Measurements from ENCODE around the gene PACS1. TPM values are rescaled to one million over a fixed set of nuclear protein-coding genes. Genes with fewer than 3 reads are reported as not detected.
A peak's percentile ranks its signal among the peaks of the same experiment; 100 is the strongest.

PACS1 gene
- polyA plus RNA-seq, 3 donors: 8.1 to 36.8 (median 12.4) TPM

GRCh38 chr11:66216911-66217310 is 146.8 kb downstream of the PACS1 start:
- H3K27me3 ChIP-seq (ENCODE audit: control insufficient read depth in 2 of 2, insufficient read depth in 2 of 2, low read length in 2 of 2): no peaks in the 10 kb centered on the region
- no peak overlapping the region for H3K4me3 ChIP-seq (replicated peaks in 1 of 3; ENCODE audit: low read depth in 2 of 3, low read length in 3 of 3)
- H3K79me2 ChIP-seq (ENCODE audit: insufficient read depth, low read length): no peaks in the 10 kb centered on the region
- no peaks in the 10 kb centered on the region for H3K9me3 ChIP-seq (replicated peaks in 1 of 2; ENCODE audit: control insufficient read depth in 1 of 2, insufficient read depth in 1 of 2, low read length in 2 of 2)
- Mint-ChIP-seq H3K36me3 (peaks cover 67 to 91% of the 10 kb centered on the region in 2 donors), H3K4me1 (no peaks in the 10 kb centered on the region), H3K9me3 (no peaks in the 10 kb centered on the region), H3K27ac (no peak overlapping the region), H3K27me3 (ENCODE audit: low read depth in 3 of 3) (peaks cover 0 to 2% (median 0%) of the 10 kb centered on the region in 3 donors), H3K4me3 (no peak overlapping the region)
- no peaks in the 10 kb centered on the region for H3K4me1 ChIP-seq (ENCODE audit: control insufficient read depth in 1 of 2, insufficient read depth in 2 of 2, low read length in 2 of 2)
- 86% methylated on average over 2 of the region's 6 CpGs for WGBS (ENCODE audit: insufficient coverage)
- no peak overlapping the region for H3K4me2 ChIP-seq (replicated peaks; ENCODE audit: extremely low read depth, low read length, poor library complexity, severe bottlenecking)
- no peak overlapping the region for H3K9ac ChIP-seq (ENCODE audit: insufficient read depth, low read length, poor library complexity, severe bottlenecking)
- no peaks in the 10 kb centered on the region for H4K20me1 ChIP-seq (ENCODE audit: insufficient read depth, low read length)
- no peak overlapping the region for H2AFZ ChIP-seq (ENCODE audit: insufficient read depth, low read depth, low read length, poor library complexity, severe bottlenecking)
- TF ChIP-seq CTCF (IDR thresholded peaks at IDR 0.05): no peak
- intact Hi-C loops (cut with micrococcal nuclease): no loop called here
- H3K27ac ChIP-seq (ENCODE audit: low read depth in 1 of 2, low read length in 2 of 2): no peak overlapping the region
- H3K36me3 ChIP-seq (replicated peaks in 1 of 2; ENCODE audit: control insufficient read depth in 1 of 2, insufficient read depth in 2 of 2, low read length in 2 of 2): peaks cover 66 to 85% of the 10 kb centered on the region in 2 donors
- no peak for DNase-seq

GRCh38 chr11:66218036-66218435 is 148.0 kb downstream of the PACS1 start:
- no peak overlapping the region for H2AFZ ChIP-seq (ENCODE audit: insufficient read depth, low read depth, low read length, poor library complexity, severe bottlenecking)
- no peak overlapping the region for H3K27ac ChIP-seq (ENCODE audit: low read depth in 1 of 2, low read length in 2 of 2)
- H3K36me3 ChIP-seq (replicated peaks in 1 of 2; ENCODE audit: control insufficient read depth in 1 of 2, insufficient read depth in 2 of 2, low read length in 2 of 2): peaks cover 63 to 78% of the 10 kb centered on the region in 2 donors
- 62% methylated on average over 5 of the region's 6 CpGs for WGBS (ENCODE audit: insufficient coverage)
- no peak overlapping the region for H3K9ac ChIP-seq (ENCODE audit: insufficient read depth, low read length, poor library complexity, severe bottlenecking)
- no peak overlapping the region for H3K4me2 ChIP-seq (replicated peaks; ENCODE audit: extremely low read depth, low read length, poor library complexity, severe bottlenecking)
- no peak overlapping the region for H3K4me3 Mint-ChIP-seq
- H3K4me1 Mint-ChIP-seq: peaks cover 5% of the 10 kb centered on the region
- no peak for TF ChIP-seq CTCF (IDR thresholded peaks at IDR 0.05)
- intact Hi-C loops (cut with micrococcal nuclease): no loop called here
- H3K36me3 Mint-ChIP-seq: peaks cover 66 to 84% of the 10 kb centered on the region in 2 donors
- no peaks in the 10 kb centered on the region for H3K27me3 ChIP-seq (ENCODE audit: control insufficient read depth in 2 of 2, insufficient read depth in 2 of 2, low read length in 2 of 2)
- H3K9me3 Mint-ChIP-seq: no peaks in the 10 kb centered on the region
- H3K9me3 ChIP-seq (replicated peaks in 1 of 2; ENCODE audit: control insufficient read depth in 1 of 2, insufficient read depth in 1 of 2, low read length in 2 of 2): no peaks in the 10 kb centered on the region
- no peak for DNase-seq
- H3K27ac Mint-ChIP-seq: peak overlapping the region in 1 of 7 donors; percentile 51
- no peaks in the 10 kb centered on the region for H3K79me2 ChIP-seq (ENCODE audit: insufficient read depth, low read length)
- no peaks in the 10 kb centered on the region for H3K4me1 ChIP-seq (ENCODE audit: control insufficient read depth in 1 of 2, insufficient read depth in 2 of 2, low read length in 2 of 2)
- peaks cover under 1% of the 10 kb centered on the region for H4K20me1 ChIP-seq (ENCODE audit: insufficient read depth, low read length)
- no peak overlapping the region for H3K4me3 ChIP-seq (replicated peaks in 1 of 3; ENCODE audit: low read depth in 2 of 3, low read length in 3 of 3)
- H3K27me3 Mint-ChIP-seq (ENCODE audit: low read depth in 3 of 3): peaks cover 0 to 2% (median 0%) of the 10 kb centered on the region in 3 donors
